ENCODE results near the gene SMOC2. TPM values are rescaled to one million over a fixed set of nuclear protein-coding genes. Genes with fewer than 3 reads are reported as not detected.

The SMOC2 gene
- total and polyA plus RNA-seq, 2 donors (not counting 1 experiment from before 2014, with no cell fraction given) = 0.37 TPM; not detected in 1

GRCh38 chr6:168684471-168684870, 243.5 kb downstream of the SMOC2 start:
- no peak overlapping the region for H3K4me3 ChIP-seq (ENCODE audit: control extremely low read depth in 1 of 5, extremely low read depth in 1 of 5, insufficient read depth in 1 of 5, low read depth in 2 of 5, low read length in 4 of 5)
- POLR2A ChIA-PET = no interaction called here
- ATAC-seq (ENCODE audit: low read depth) (no peak), DNase-seq (no peak)
- WGBS (ENCODE audit: insufficient coverage) = 62% methylated on average over 7 of the region's 8 CpGs
- H3K36me3 ChIP-seq (replicated peaks in 1 of 2; ENCODE audit: control extremely low read depth in 1 of 2, control insufficient read depth in 1 of 2, extremely low read depth in 1 of 2, insufficient read depth in 2 of 2, low read length in 1 of 2) = no peaks in the 10 kb centered on the region
- no peaks in the 10 kb centered on the region for H3K79me2 ChIP-seq (ENCODE audit: control insufficient read depth, insufficient read depth, low read length)
- Mint-ChIP-seq H3K9me3 (ENCODE audit: insufficient read depth) (no peaks in the 10 kb centered on the region), H3K27ac (no peak overlapping the region), H3K27me3 (no peaks in the 10 kb centered on the region), H3K4me1 (no peaks in the 10 kb centered on the region), H3K4me3 (no peak overlapping the region)
- peaks cover 0 to 11% (median 0%) of the 10 kb centered on the region in 3 donors for H3K9me3 ChIP-seq (ENCODE audit: control extremely low read depth in 1 of 3, control insufficient read depth in 2 of 3, insufficient read depth in 1 of 3, low read length in 2 of 3)
- TF ChIP-seq EZH2 (IDR thresholded peaks at IDR 0.05; ENCODE audit: borderline replicate concordance, insufficient read depth, low read depth, low read length, poor library complexity, severe bottlenecking) (no peak), CTCF (IDR thresholded peaks at IDR 0.05) (no peak)
- intact Hi-C loops (cut with micrococcal nuclease) = no loop called here
- no peaks in the 10 kb centered on the region for H4K20me1 ChIP-seq (ENCODE audit: control insufficient read depth, insufficient read depth, low read length, poor library complexity, severe bottlenecking)
- H3K9ac ChIP-seq (ENCODE audit: low read length) = no peak overlapping the region
- H3K4me1 ChIP-seq (ENCODE audit: control insufficient read depth in 2 of 2, insufficient read depth in 2 of 2, low read length in 2 of 2) = no peaks in the 10 kb centered on the region
- no peak overlapping the region for H3K27ac ChIP-seq (ENCODE audit: low read length in 2 of 2)
- no peak overlapping the region for H3K4me2 ChIP-seq (replicated peaks; ENCODE audit: low read depth, low read length, poor library complexity, severe bottlenecking)
- H3K27me3 ChIP-seq (replicated peaks in 1 of 4; ENCODE audit: control extremely low read depth in 1 of 4, control insufficient read depth in 3 of 4, insufficient read depth in 4 of 4, low read length in 3 of 4) = no peaks in the 10 kb centered on the region
- H2AFZ ChIP-seq (ENCODE audit: insufficient read depth, low read depth, low read length, poor library complexity, severe bottlenecking) = no peak overlapping the region
- CTCF ChIA-PET = no interaction called here

DNA sequence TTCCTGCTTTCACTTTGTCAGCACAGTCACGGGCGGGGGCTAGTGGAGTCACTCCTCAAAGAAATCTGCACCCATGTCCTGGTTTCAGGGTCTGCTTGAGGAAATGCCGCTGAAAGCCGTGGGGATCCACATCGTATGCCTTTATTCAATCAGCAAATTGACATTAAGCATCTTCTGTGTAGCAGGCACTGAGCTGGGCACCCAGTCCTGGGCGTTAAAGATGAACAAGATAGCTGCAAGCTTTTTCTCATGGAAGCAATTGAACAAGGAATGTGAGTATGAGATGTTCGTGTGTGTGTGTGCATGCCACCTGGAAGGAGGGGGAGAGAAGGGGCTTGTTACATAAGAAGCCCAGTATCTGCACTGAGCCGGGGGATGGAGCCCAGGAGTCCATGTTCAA, 243.9 kb downstream of the SMOC2 start:
- no peak for ATAC-seq (ENCODE audit: low read depth)
- no peak for DNase-seq
- no peak overlapping the region for H3K27ac Mint-ChIP-seq

More for the DNA sequence above, 243.9 kb downstream of the SMOC2 start:
- ChIA-PET CTCF (no interaction called here), POLR2A (no interaction called here)
- H3K27me3 ChIP-seq (replicated peaks in 1 of 4; ENCODE audit: control extremely low read depth in 1 of 4, control insufficient read depth in 3 of 4, insufficient read depth in 4 of 4, low read length in 3 of 4) = no peaks in the 10 kb centered on the region
- H3K4me2 ChIP-seq (replicated peaks; ENCODE audit: low read depth, low read length, poor library complexity, severe bottlenecking) = no peak overlapping the region
- peaks cover 0 to 11% (median 0%) of the 10 kb centered on the region in 3 donors for H3K9me3 ChIP-seq (ENCODE audit: control extremely low read depth in 1 of 3, control insufficient read depth in 2 of 3, insufficient read depth in 1 of 3, low read length in 2 of 3)
- H3K36me3 ChIP-seq (replicated peaks in 1 of 2; ENCODE audit: control extremely low read depth in 1 of 2, control insufficient read depth in 1 of 2, extremely low read depth in 1 of 2, insufficient read depth in 2 of 2, low read length in 1 of 2) = no peaks in the 10 kb centered on the region
- intact Hi-C loops (cut with micrococcal nuclease) = no loop called here
- no peak overlapping the region for H2AFZ ChIP-seq (ENCODE audit: insufficient read depth, low read depth, low read length, poor library complexity, severe bottlenecking)
- H4K20me1 ChIP-seq (ENCODE audit: control insufficient read depth, insufficient read depth, low read length, poor library complexity, severe bottlenecking) = no peaks in the 10 kb centered on the region
- no peaks in the 10 kb centered on the region for H3K79me2 ChIP-seq (ENCODE audit: control insufficient read depth, insufficient read depth, low read length)
- no peak overlapping the region for H3K4me3 ChIP-seq (ENCODE audit: control extremely low read depth in 1 of 5, extremely low read depth in 1 of 5, insufficient read depth in 1 of 5, low read depth in 2 of 5, low read length in 4 of 5)
- WGBS (ENCODE audit: insufficient coverage) = 85% methylated on average over 8 of the region's 8 CpGs
- Mint-ChIP-seq H3K4me1 (no peaks in the 10 kb centered on the region), H3K9me3 (ENCODE audit: insufficient read depth) (no peaks in the 10 kb centered on the region), H3K27me3 (no peaks in the 10 kb centered on the region), H3K4me3 (no peak overlapping the region)
- no peak for TF ChIP-seq EZH2 (IDR thresholded peaks at IDR 0.05; ENCODE audit: borderline replicate concordance, insufficient read depth, low read depth, low read length, poor library complexity, severe bottlenecking)
- no peak for TF ChIP-seq CTCF (IDR thresholded peaks at IDR 0.05)
- no peak overlapping the region for H3K9ac ChIP-seq (ENCODE audit: low read length)
- H3K4me1 ChIP-seq (ENCODE audit: control insufficient read depth in 2 of 2, insufficient read depth in 2 of 2, low read length in 2 of 2) = no peaks in the 10 kb centered on the region
- no peak overlapping the region for H3K27ac ChIP-seq (ENCODE audit: low read length in 2 of 2)

All from B cell (primary cell).